Endothelial cell (in vitro differentiated cells): ENCODE data around the gene RNF183. TPM values are rescaled to one million over a fixed set of nuclear protein-coding genes. Genes with fewer than 3 reads are reported as not detected.

Source experiments
- DNase-seq: peaks from one replicate; pipeline ENCODE4 v3.0.0; 2021; ENCODE audit warnings: low spot score
- H3K27ac Mint-ChIP-seq: one replicate; pipeline ENCODE4 v1.8.0; 2021; ENCODE audit warnings: mixed read lengths, inconsistent platforms; ENCODE audit not compliant: unreplicated experiment
- H3K27me3 Mint-ChIP-seq: one replicate; pipeline ENCODE4 v1.8.0; 2021; ENCODE audit warnings: mild to moderate bottlenecking, moderate library complexity, mixed read lengths, inconsistent platforms; ENCODE audit not compliant: unreplicated experiment
- H3K36me3 Mint-ChIP-seq: one replicate; pipeline ENCODE4 v1.8.0; 2021; ENCODE audit warnings: mild to moderate bottlenecking, low read depth, mixed read lengths, inconsistent platforms; ENCODE audit not compliant: unreplicated experiment
- H3K4me1 Mint-ChIP-seq: one replicate; pipeline ENCODE4 v1.8.0; 2021; ENCODE audit warnings: mild to moderate bottlenecking, mixed read lengths, inconsistent platforms; ENCODE audit not compliant: unreplicated experiment
- H3K4me3 Mint-ChIP-seq: one replicate; pipeline ENCODE4 v1.8.0; 2021; ENCODE audit warnings: mild to moderate bottlenecking, mixed read lengths, inconsistent platforms; ENCODE audit not compliant: unreplicated experiment
- H3K9me3 Mint-ChIP-seq: one replicate; pipeline ENCODE4 v1.8.0; 2021; ENCODE audit warnings: mixed read lengths, inconsistent platforms; ENCODE audit not compliant: unreplicated experiment
- CTCF ChIP-seq: fragments of 200-600 bp; sonication (generic); IDR thresholded peaks from one replicate; pipeline ENCODE4 v1.5.0; 2021; ENCODE audit warnings: antibody characterized with exemption; ENCODE audit not compliant: unreplicated experiment
- total RNA-seq: library from RNA; stranded (reverse); fragmentation: NEBNext Ultra II Directional; extraction: Animal tissue kit (Norgen Biotek cat#: 25700); gene quantifications from one replicate; pipeline ENCODE4 v1.2.1, GENCODE V29; 2021; ENCODE audit not compliant: unreplicated experiment

RNF183 gene
- total RNA-seq, 1 donor from 2014 or later, result not detected

DNA sequence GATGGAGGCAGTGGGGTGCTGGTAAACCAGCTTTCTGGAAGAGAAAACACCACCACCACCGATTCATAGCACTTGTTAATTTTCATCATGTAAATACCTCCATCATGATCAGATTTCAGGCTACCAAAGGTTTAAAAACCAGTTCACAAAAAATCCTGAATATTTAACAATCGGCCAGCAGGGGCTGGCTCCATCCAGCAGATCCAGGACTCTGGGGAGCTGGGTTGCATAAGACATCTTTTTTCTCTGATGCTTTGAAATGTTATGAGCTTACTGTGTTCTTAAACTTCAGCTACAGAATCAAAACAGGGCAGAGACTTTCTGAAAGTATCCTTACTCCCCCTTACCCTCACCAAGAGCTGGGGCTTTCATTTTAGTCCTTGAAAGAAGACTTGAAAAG, 14.6 kb upstream of the RNF183 start:
- no peaks in the 10 kb centered on the region for H3K27me3 Mint-ChIP-seq
- no peak for DNase-seq
- TF ChIP-seq CTCF, result peak; percentile 12
- H3K36me3 Mint-ChIP-seq, result no peaks in the 10 kb centered on the region
- no peaks in the 10 kb centered on the region for H3K4me1 Mint-ChIP-seq
- no peaks in the 10 kb centered on the region for H3K9me3 Mint-ChIP-seq
- no peak overlapping the region for H3K4me3 Mint-ChIP-seq
- H3K27ac Mint-ChIP-seq, result no peak overlapping the region

DNA sequence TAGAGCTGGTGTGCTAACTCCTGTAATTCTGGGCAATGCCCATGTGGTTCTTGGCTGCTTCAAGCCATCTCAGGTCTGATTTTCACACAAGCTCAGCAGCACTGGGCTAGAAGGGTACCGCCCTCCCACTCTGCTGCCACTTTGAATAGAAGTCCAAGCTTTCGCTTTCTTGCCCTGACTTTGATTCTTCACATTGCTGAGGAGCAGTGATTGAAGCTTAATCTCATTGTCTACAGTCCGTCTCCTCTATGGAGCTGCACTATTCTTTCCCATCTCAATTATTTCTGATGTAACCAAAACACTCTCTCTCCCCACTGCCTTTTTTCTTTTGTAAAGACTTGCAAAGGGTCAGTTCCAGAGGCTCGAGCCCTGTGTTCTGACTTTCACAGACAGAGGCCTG, 12.9 kb upstream of the RNF183 start:
- no peak for DNase-seq
- Mint-ChIP-seq H3K9me3 (no peaks in the 10 kb centered on the region), H3K36me3 (no peaks in the 10 kb centered on the region), H3K27ac (no peak overlapping the region), H3K27me3 (no peaks in the 10 kb centered on the region), H3K4me3 (no peak overlapping the region), H3K4me1 (no peaks in the 10 kb centered on the region)
- TF ChIP-seq CTCF, result no peak

- no peak for TF ChIP-seq CTCF
- no peak for DNase-seq
- no peak overlapping the region for H3K4me3 Mint-ChIP-seq
- H3K9me3 Mint-ChIP-seq, result no peaks in the 10 kb centered on the region
- H3K27ac Mint-ChIP-seq, result no peak overlapping the region
- no peaks in the 10 kb centered on the region for H3K4me1 Mint-ChIP-seq
- no peaks in the 10 kb centered on the region for H3K36me3 Mint-ChIP-seq
- no peaks in the 10 kb centered on the region for H3K27me3 Mint-ChIP-seq
Measured at GRCh38 chr9:113315231-113315630, 12.1 kb upstream of the RNF183 start.

DNA sequence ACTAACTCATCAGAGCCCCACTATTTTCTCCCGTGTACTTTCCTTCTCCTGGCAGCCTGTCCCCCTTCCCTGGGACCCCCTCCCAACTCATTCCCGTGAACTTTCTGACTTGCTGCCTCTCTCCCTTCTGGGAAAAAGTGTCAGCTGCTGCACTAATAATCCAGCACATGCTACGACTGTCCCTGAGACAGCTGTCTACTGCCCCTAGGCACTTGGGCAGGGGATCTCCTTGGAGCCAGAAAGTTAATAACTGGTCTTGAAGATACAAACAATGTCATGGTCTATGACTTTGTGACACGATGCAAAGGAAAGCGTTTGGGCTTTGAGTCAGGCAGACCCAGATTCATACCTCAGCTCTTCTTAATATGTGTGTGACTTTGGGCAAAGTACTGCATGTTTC, 10.1 kb upstream of the RNF183 start:
- Mint-ChIP-seq H3K4me1 (no peaks in the 10 kb centered on the region), H3K27ac (no peak overlapping the region), H3K27me3 (no peaks in the 10 kb centered on the region), H3K9me3 (no peaks in the 10 kb centered on the region), H3K4me3 (no peak overlapping the region), H3K36me3 (no peaks in the 10 kb centered on the region)
- no peak for TF ChIP-seq CTCF
- no peak for DNase-seq

DNA sequence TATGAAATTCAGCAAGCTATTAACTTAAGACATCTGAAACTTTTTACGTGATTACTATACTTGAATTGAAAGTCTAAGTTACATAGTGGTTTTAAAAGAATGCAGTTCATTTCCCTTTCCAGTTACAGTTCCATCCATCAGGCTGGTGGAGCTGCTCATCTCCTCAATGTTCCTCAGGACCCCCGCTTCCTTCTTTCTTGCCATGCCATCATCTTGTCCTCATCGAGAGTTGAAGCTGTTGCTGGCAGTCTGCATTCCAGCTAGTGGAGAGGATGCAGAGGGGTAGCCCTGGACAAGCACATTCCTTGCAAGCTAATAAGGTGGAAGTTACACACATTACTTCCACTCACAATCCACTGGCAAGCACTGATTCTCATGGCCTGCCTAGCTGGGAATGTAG, 8.8 kb upstream of the RNF183 start:
- Mint-ChIP-seq H3K9me3 (no peaks in the 10 kb centered on the region), H3K27ac (no peak overlapping the region), H3K4me3 (no peak overlapping the region), H3K36me3 (no peaks in the 10 kb centered on the region), H3K27me3 (no peaks in the 10 kb centered on the region), H3K4me1 (no peaks in the 10 kb centered on the region)
- TF ChIP-seq CTCF, result no peak
- no peak for DNase-seq
